ENCODE results near the gene CCR5AS.
"Not testable (repeated sequence)": the region's sequence is repeated elsewhere in the genome, so short reads cannot be mapped to it uniquely, and the experiment has no call there.

Gene CCR5AS

DNA sequence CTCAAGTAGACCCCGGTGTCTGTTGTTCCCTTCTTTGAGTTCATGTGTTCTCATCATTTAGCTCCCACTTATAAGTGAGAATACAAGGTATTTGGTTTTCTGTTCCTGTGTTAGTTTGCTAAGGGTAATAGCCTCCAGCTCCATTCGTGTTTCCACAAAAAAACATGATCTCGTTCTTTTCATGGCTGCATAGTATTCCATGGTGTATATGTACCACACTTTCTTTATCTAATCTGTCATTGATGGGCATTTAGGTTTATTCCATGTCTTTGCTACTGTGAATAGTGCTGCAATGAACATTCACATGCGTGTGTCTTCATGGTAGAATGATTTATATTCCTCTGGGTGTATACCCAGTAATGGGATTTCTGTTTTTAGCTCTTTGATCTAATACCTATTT is 4.0 kb downstream of the CCR5AS start:
- DNase-seq (ENCODE audit: low spot score) = not testable (repeated sequence)

DNA sequence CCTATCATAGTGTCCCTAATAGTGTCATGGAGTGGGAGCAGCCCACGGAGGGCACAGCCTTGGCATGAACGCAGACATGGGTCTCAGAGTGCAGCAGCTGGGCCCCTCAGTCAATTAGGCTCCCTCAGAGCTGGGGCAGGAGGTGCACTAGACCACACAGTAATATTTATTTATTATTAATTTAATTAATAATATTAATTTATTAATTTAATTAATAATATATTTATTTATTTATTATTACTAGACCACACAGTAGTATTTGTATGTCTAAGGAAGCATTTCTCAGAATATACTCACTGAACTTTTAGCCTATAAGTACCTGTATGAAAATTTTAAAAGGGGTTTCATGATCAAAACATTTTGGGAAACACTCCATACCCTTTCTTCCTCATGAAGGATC is 5.3 kb downstream of the CCR5AS start:
- DNase-seq (ENCODE audit: low spot score) = no peak

DNA sequence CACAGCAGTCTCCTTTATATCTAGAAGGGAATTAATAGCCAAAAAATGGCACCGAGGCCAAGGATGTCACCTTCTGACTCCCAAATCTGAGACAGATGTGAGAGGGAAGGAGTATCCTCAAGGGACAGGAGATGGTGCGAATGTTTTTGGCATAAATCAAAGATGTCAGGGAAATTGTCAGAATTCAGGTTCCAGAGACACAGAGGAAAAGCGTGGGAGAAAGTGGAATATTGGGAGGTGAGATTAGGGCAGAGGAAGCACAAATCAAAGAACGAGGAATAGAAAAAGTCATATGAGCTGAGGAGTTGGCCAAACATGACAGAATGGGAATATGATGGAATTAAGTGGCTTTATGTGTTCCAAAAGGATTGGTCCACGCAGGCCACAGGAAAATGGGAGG is 6.0 kb downstream of the CCR5AS start:
- no peak for DNase-seq (ENCODE audit: low spot score)

DNA sequence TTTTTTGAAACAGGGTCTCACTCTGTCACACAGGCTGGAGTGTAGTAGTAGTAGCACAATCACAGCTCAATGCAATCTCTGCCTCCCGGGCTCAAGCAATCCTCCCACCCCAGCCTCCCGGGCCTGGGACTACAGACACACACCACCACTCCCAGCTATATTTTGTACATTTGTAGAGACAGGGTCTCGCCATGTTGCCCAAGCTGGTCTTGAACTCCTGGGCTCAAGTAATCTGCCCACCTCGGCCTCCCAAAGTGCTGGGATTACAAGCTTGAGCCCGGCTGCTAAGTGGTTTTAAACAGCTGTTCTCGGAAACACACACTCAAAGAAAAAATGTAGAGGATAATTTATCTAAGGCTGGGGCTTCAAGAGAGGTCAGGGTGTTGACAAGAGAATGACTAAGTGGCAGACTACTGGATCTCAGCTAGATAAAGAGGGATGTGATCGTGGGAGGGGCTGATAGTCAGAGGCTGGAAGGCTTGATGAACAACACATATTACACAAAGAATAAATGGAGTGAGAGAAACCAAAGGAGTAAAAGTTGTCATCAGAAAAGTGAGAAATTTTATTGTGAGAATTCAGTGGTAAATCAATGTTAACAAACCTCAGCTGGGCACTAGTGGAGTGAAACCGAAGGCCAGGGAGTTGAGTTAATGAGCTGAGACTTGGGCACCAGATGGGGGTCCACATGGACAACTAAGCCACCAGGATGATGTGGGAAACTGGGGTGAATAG is 6.7 kb downstream of the CCR5AS start:
- DNase-seq (ENCODE audit: low spot score) = no peak

DNA sequence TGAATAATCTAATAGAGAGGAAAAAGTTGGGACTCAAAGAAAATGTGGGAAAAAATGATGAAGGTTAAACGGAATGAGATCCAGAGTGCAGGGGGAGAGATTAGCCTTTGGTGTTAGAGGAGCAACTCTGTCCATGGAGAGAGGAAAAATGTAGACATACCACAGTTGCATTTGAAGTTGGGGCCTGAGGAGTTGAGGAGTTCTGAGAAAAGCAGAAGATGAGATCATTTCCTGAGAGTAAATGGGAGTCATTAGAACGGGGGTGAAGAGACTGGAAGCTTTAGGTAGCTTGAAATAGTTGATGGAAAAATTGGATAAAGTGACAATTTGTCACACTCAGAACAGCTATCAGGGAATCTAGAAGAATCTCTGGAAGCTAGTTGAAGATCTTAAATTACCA is 7.3 kb downstream of the CCR5AS start:
- no peak for DNase-seq (ENCODE audit: low spot score)

DNA sequence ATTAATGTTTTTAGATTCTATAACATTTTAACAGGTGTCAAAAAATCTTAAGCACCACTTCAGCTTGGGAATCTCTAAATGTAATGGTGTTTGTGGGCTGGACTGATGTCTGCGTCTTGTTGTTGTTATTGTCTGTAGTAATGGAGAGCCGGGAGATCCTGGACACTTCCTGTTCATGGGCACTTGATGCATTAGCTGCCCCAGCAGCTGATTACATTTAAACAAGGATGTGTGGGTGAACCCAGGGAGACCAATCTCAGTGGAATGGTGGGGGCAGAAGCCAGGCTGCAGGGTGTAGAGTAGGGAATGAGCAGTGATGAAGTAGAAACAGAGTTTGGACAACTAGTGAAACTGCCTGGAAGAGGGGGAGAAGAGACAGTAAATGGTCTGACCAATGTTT is 7.8 kb downstream of the CCR5AS start:
- DNase-seq (ENCODE audit: low spot score) = no peak

- DNase-seq (ENCODE audit: low spot score) = no peak
Observed at GRCh38 chr3:46398186-46398955, 8.5 kb downstream of the CCR5AS start.

DNA sequence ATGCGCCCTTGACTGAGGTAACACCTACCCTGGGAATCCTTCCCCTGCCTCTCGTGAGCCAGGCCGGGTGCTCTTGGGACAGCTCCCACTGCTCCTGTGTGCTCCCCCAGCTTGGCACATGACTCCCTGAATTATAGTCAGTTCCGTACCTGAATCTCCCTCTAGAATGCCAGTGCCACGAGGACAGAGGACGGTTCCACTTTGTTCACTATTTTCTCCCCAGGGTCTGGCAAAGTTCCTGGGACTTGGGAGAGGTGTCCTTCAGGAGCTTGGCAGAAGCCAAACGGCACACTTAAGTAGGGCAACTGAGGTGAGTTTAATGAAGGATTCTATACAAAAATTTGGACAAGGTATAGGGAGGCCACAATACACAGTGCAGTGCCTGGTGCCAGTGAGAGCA is 9.8 kb downstream of the CCR5AS start:
- DNase-seq (ENCODE audit: low spot score) = no peak

- no peak for DNase-seq (ENCODE audit: low spot score)
Observed at GRCh38 chr3:46395766-46396530, 10.9 kb downstream of the CCR5AS start.

- no peak for DNase-seq (ENCODE audit: low spot score)
Observed at GRCh38 chr3:46395210-46395661, 11.6 kb downstream of the CCR5AS start.

- no peak for DNase-seq (ENCODE audit: low spot score)
Observed at GRCh38 chr3:46393554-46394434, 13.1 kb downstream of the CCR5AS start.

- no peak for DNase-seq (ENCODE audit: low spot score)
Observed at GRCh38 chr3:46393011-46393410, 13.9 kb downstream of the CCR5AS start.

DNA sequence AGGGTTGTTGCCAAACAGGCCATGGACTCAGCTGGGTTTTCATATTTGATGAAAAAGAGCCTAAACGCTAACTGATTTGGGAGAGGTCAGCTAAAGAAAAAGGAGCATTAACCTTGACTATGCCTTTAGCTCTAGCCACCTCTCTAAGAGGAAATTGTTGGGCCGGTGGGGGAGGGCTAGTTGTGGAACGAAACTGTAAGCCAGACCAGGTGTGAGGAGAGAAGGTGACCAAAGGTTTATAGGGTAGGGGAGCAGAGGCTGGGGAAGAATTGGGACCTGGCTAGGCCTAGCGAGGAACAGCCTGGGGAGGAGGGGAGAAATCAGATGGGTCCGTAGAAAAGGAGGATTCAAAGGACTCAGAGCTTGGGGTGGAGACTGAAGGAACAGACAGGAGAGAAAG is 15.3 kb downstream of the CCR5AS start:
- not testable (repeated sequence) for DNase-seq (ENCODE audit: low spot score)

DNA sequence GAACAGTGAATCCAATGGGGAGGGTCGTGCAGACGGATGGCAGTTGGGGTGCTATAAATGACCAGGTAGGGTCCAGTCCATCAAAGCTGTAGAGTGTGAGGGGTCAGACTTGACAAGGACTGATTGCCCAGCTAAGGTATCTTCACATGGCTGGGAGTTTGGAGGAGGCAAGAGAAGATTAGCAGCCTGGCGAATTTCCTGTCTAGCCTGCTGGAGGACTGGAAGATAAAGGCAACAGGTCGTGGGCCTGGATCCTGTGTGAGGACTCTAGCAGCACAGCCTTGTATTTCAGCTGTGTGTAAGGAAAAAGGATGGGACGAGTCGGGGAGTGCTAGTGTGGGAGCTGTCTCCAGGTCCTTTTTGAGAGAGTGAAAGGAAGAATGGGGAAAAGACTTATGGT is 17.6 kb downstream of the CCR5AS start:
- no peak for DNase-seq (ENCODE audit: low spot score)

DNA sequence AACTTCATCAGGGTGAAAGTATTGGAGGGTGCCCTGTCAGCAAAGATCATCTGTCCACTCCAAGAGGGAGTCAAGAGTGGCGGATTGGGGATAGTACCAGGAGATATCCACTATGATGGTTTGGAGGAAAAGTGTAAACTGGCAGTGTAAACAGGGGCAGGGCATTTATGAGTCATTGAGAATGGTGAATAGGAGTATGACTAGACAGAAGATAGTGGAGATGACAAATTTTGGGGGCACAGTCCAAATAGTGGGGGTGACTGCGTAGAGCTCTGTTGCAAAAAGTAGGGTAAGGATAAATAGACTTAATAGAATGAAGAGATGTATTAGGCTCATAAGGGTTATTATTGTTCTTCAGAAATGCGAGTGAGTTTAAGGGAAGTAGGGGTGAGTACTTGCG is 18.0 kb downstream of the CCR5AS start:
- not testable (repeated sequence) for DNase-seq (ENCODE audit: low spot score)

DNA sequence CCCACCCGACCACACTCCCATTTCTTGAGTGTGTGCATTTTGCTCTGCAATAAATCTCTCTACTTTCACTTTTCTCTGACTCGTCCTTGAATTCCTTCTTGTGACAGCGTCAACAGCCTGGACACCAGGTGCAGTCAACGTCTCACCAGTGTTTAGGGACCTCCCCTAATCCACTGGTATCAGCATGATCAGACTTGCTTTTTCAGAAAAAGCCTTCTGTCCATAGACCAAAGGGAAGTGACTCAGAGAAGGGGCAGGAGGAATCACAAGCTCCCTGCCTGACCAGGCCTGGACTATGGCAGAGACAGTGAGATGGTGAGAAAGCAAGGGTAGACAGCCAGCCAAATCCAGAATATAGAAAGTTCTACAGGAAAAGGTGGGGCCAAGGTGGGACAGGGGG is 20.7 kb downstream of the CCR5AS start:
- peak; percentile 51 for DNase-seq (ENCODE audit: low spot score)

GRCh38 chr3:46383951-46384330 is 22.9 kb downstream of the CCR5AS start:
- DNase-seq (ENCODE audit: low spot score) = no peak

DNA sequence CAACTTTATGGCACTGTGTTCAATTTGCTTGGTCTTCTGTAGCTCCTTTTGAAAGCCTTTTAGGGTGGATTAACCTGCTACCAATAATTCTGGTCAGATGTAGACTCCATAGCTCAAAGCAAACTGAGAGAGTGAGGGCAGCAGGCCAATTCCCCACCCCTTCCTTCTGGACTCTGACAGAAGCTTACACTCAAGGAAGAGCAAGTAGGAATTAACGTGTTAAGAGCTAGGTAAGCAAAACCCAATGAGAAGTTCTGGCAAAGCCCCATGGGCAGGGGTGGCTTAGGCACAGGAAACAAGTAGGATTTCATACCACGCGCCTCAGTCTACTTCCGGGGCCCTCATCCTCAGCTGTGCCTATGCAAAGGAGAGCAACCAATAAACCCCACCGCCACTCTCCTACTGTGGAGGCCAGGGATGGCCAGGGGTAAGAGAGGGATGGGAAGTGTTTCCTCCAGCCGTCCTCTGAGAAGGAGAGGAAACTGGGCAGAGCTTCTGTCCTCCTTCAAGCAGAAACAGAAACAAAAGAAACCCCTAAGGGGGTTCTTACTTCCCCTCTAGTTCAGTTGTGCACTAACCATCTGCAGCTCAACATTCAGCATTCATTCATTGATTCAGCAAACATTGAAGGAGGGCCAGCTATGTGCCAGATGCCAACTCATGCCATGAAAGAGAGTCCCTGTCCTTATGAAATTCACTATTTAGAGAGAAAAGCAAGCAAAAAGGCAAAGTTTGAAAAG is 23.5 kb downstream of the CCR5AS start:
- DNase-seq (ENCODE audit: low spot score) = peak; percentile 51

DNA sequence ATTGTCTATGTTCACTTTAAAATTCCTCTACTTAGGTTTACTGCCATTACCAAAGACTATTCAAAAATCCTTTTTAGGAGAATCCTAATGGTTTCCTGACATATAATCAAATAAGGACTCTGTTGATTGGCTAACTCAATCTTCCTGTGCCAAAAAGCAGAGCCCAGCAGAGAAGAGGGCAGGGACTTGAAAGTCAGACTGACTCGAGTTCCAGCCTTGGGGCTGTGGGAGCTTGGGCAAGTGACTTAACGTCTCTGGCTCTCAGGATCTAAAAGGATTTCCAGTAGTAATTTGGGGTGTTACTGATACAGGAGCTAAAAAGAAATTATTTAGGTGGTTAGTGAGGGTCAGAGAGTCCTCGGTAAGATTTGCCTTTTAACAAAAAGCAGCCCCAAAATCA is 25.2 kb downstream of the CCR5AS start:
- no peak for DNase-seq (ENCODE audit: low spot score)

GRCh38 chr3:46380471-46381221 is 26.2 kb downstream of the CCR5AS start:
- no peak for DNase-seq (ENCODE audit: low spot score)

All from Ammon's horn (tissue), 1 donor.